NCI-H82 treated with DMSO at 0.1 percent for 48 hours (cell line): ENCODE measurements around the gene AP3S2.
"Not testable (repeated sequence)": the region's sequence is repeated elsewhere in the genome, so short reads cannot be mapped to it uniquely, and the experiment has no call there.

Experiments
- DNase-seq: peaks from one replicate; lab custom pipeline; 2025; ENCODE audit not compliant: unreplicated experiment; lab: John Stamatoyannopoulos, UW

AP3S2 gene

DNA sequence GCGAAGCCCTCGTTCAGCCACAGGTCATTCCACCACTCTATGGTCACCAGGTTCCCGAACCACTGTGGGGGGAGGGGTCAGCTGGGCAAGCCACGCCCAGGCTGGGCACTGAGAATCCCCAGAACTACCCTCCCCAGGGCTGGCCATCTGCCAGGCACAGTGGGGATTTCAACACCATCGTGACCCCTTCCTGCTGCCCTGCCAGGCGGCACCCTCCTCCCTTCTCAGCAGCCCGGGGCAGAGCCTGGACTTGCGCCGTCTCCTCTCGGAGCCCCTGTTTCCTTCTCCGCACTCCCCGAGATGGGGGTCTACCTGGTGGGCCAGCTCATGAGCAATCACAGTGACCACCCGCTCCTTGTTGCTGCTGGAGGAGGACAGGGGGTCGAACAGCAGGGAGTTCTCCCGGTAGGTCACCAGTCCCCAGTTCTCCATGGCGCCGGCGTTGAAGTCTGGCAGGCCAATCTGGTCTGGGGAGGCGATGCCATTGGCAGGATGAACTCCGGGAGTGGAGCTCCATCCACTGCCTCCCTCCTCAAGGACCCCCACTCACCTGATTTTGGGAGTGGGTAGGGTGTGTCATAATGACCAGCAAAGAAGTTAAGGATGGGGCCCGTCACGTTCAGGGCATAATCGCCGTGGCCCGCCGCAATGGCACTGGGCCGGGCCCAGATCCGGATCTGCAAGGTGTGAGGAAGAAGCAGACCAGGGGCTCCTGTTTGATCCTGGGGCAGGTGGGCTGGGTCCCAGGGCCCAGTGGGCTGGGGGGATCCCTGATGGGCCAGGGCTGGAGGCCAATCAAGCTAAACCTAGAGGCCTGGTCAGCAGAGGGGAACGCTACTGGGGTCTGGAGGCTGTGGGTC lies 89.6 kb downstream of the AP3S2 start:
- DNase-seq = no peak

DNA sequence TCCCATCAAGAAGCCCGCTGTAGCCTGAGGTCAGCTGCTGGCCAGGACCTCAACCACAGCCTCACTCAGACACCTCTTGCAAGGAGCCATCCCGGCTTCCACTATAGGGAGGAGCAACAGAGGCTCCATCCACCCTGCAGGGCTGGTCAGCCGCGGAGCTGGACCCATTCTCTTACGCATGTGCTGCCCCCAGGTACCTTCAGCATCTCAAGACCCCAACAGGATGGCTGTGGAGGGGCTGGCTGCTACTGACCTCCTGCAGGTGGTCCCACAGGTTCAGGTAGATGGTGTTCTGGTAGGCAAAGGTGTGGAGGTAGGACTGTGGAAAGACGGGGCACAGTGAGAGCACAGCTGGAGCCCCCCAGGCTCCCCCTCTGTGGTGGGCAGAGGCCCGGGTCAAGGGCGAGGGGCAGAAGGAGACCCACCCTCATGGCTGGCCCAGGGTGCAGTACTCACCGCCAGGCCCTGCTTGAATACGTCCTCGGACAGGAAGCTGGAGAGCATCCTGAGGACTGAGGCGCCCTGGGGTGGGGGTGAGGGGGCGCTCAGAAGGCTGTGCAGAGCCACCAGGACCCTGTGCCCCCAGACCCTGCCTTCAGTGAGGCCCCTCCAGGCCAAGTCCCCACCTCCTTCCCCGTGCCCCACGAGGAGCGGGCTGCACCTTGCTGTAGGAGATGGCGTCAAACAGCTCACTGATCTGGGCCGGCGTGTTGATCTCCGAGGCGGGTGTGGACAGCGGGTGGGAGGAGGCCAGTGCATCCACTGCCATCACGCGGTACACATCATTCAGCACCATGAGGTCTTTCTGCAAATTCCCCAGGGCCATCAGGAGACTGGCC lies 90.6 kb downstream of the AP3S2 start:
- DNase-seq = no peak

DNA sequence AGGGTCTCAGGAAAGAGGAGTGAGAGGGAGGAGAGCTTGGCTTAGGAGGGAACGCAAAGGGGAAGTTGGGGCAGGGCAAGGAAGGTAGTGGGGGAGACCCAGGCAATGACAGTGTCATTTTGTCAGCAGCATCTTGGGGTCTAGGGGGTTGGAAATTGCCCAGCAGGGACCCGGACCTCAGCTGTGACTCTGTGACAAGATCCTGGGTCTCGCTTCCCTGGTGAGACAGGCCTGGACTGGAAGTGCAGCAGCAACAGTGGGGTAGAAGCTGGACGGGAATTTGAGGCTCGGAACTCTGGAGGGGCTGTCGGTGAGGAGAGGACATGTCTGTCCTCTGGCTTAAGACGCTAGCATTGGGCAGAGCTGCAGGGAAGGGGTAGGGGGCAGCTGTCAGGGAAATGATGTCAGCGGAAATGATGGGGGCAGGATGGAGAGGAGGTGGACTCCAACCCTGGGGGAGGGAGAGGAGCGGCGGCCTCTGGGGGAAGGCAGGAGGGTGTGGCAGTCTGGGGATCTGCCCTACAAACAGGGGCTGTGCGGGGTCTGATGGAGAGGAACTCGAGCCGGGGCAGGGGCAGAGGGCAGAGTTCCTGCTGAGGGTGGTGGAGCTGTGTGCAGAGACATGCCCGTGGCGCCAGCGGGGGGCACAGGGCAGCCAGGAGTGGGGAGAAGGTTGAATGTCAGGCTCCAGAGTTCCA lies 91.4 kb downstream of the AP3S2 start:
- no peak for DNase-seq

DNA sequence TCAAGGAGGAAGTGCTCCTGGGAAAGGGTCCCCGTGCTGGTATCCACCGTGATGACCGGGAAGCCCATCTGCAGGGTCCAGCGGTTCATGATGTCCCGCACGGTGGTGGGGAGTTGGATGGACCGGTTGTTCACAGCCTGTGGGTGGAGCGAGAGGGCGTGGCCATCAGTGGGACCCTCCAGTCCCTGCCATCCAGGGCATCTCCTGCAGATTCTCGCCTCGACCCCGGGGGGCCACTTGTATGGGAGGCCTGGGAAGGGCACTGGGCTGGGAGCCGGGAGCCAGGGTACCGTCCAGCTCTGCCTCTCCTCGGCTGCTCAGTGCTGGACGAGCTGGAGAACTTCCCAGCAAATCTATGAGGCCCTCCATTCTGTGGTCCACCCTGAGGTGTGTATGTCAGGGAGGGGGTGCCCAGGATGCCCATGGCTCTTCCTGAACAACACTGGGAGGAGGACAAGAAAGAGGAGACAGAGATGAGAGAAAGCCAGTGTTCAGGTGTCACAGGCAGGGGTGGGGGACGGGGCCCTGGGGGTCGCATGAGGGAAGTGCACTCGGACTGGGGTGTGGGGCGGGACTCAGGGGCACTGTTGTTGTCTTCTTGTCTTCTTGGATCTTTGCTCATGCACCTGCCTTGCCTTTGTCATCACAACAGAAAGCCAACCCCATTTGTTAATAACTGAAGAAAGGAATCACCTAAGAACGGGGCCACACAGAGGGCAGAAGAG lies 92.2 kb downstream of the AP3S2 start:
- DNase-seq = no peak

DNA sequence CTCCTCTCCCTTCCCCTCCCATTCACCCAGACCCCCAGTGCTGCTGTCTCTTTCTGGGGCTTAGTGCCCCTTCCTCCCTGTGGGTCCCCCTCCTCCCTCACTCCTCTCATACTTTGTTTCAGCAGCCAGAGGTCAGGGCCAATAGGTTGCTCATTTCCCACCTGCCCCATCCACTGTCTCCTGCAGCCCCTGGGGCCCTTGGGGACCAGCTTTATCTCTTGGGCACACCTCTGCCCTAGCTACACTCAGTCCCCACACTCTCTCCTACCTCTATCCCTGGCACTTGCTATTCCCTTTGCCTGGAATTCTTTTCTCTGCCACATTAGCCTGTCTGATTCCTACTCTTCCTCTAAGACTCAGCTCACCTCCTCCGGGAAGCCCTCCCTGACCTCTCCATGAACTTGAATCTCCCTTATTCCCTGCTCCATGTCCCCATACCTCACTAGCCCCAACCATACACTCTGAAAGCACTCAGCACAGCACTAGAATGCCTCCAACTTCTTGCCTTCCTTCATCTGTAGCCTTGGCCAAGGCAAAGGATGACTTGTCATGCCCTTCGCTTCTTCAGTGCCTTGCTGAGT lies 93.8 kb downstream of the AP3S2 start:
- no peak for DNase-seq

DNA sequence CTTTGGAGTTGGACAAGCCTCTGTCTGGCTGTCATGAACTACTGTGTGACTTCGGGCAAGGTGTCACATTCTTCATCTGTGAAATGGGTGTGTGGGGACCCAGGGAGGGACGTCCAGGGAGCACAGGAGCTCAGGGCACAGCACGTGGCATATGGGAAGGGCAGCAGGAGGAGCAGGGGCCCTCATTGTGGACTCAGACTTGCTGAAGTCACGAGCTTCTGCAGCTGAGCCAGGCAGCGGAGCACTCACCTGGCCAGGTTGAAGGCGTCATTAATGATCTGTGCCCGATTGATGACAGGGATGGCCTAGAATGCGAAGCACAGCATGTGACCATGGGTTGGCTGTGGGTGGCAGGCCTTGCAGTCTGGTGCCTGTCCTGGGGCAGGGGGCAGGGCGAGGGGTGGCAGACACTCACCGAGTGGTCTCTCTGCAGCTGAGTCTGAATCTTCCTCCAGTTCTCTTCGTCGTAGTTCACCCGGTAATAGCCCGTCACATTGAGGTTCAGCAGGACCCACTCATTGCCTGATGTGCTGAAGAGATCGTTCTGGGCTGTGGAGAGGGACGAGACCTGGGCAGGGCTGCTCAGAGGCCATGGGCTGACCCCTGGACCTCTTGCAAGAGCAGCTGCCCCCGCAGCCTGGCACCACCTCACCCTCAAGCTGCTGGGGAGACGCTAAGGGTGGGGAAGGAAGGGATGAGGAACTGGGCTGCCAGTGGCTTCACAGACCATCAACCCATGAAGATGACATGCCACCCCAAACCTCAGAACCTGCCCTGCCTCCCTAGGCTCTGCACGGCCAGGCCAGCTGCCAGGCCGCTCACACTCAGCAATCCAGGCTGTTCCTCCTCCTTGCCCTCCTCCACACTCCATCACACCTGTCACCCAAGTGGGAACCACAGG lies 94.5 kb downstream of the AP3S2 start:
- DNase-seq = no peak

- no peak for DNase-seq
Observed at GRCh38 chr15:89797678-89798201, 96.1 kb downstream of the AP3S2 start.

DNA sequence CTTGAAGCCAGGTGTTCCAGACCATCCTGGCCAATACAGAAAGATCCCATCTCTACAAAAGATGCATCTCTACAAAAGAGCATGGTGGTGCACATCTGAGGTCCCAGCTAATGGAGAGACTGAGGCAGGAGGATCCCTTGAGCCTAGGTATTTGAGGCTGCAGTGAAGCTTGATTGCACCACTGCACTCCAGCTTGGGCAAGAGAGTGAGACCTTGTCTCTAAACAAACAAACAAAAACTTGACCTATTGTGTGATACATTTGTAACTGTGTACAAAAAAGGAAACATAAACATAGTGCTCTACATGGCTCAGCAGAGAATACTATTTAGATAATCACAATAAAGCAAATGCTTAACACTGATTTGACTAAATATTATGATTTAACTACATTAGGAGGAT lies 97.8 kb downstream of the AP3S2 start:
- DNase-seq = no peak

DNA sequence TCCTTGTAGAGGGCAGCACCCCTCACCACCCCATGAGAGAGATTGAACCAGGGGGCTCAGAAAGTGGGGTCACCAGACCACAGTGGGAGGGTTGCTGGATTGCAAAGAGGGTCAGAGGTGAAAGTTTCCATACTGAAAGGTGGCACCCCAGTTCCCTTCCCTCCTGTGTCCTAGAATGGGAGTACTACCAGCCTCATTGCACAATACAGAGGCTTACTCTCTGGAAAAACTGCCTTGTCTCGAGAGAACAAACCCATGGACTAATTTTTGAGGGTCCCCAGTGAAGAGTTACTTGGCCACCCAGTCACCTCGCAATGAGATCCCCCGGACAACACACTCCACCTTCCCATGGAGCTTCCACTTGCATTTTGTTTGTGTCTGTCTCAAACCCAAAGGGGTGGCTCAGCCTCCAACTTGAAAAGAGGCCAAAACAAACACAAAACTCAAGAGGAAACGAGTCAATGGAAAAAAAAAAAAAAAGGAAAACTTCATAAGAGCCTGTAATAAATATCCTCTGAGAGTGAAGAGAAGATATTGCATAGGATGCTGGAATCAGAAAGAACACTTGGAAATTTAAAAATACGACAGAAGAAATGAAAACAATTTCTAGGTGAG lies 99.1 kb downstream of the AP3S2 start:
- DNase-seq = no peak

GRCh38 chr15:89792106-89792805 lies 101.5 kb downstream of the AP3S2 start:
- no peak for DNase-seq

- no peak for DNase-seq
Observed at GRCh38 chr15:89790661-89791060, 103.1 kb downstream of the AP3S2 start.

DNA sequence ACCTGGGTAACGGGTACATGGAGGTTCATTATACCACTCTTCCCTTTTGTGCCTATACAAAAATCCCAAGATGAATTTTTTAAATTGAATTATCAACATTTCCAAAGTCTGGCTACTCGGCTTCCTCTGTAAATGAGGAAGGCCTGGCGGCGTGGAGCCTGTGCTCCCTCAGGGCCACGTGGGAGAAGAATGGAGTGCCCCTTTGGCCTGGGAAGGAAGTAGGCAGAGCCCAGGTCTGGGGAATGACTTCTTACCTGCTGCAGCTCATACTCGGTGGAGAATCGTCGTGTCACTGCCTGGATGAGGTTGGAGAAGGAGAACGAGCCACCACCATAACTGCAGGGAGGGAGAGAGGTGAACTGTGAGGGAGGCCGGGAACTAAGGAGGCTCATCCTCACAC lies 103.6 kb downstream of the AP3S2 start:
- no peak for DNase-seq

- not testable (repeated sequence) for DNase-seq
Observed at GRCh38 chr15:89788585-89788984, 105.2 kb downstream of the AP3S2 start.

GRCh38 chr15:89787944-89788343 lies 105.8 kb downstream of the AP3S2 start:
- DNase-seq = no peak

DNA sequence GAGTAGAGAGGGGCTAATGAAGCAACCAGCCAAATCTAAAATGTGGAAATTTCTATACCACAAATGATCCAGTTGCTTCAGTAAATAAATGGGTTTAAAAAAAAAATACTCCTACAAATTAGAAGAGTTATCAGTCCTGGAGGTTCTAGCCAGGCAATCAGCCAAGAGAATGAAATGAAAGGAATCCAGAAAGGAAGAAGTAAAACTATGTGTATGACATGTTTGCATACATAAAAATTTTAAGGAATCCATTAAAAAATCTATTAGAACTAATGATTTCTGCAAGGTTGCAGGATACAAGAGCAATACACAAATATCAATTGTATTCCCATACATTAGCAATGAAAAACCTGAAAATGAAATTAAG lies 108.0 kb downstream of the AP3S2 start:
- DNase-seq = no peak

- no peak for DNase-seq
Observed at GRCh38 chr15:89785064-89785773, 108.6 kb downstream of the AP3S2 start.

- no peak for DNase-seq
Observed at GRCh38 chr15:89784686-89784960, 109.2 kb downstream of the AP3S2 start.
